AG09319 (cell line): ENCODE measurements around the gene IL17C.

ENCODE experiments used
- DNase-seq: peaks from one replicate; pipeline ENCODE4 v3.0.0-alpha.2; 2010; ENCODE audit warnings: low read depth; ENCODE audit errors: extremely low read depth
- CTCF ChIP-seq: IDR thresholded peaks from 2 replicates; pipeline ENCODE4 v1.5.1; 2011; ENCODE audit warnings: low read depth, mild to moderate bottlenecking, inconsistent platforms, low read length, moderate library complexity

The IL17C gene

GRCh38 chr16:88630433-88630832 is 7.9 kb upstream of the IL17C start:
- no peak for TF ChIP-seq CTCF
- DNase-seq = no peak

GRCh38 chr16:88630941-88631340 is 7.4 kb upstream of the IL17C start:
- DNase-seq = no peak
- no peak for TF ChIP-seq CTCF

GRCh38 chr16:88631384-88631783 is 7.0 kb upstream of the IL17C start:
- no peak for DNase-seq

GRCh38 chr16:88631920-88632586 is 6.3 kb upstream of the IL17C start:
- no peak for DNase-seq
- TF ChIP-seq CTCF = no peak

More at GRCh38 chr16:88631384-88631783, 7.0 kb upstream of the IL17C start:
- no peak for TF ChIP-seq CTCF

GRCh38 chr16:88632587-88632930 is 5.8 kb upstream of the IL17C start:
- TF ChIP-seq CTCF = no peak

GRCh38 chr16:88633684-88634140 is 4.7 kb upstream of the IL17C start:
- DNase-seq = no peak

More at GRCh38 chr16:88632587-88632930, 5.8 kb upstream of the IL17C start:
- no peak for DNase-seq

More at GRCh38 chr16:88633684-88634140, 4.7 kb upstream of the IL17C start:
- TF ChIP-seq CTCF = peak; percentile 21
